Measurements from ENCODE around the gene MGMT. TPM values are rescaled to one million over a fixed set of nuclear protein-coding genes. Genes with fewer than 3 reads are reported as not detected.

Gene MGMT
- total RNA-seq, 1 experiment from 2014 or later: 11.5 TPM

DNA sequence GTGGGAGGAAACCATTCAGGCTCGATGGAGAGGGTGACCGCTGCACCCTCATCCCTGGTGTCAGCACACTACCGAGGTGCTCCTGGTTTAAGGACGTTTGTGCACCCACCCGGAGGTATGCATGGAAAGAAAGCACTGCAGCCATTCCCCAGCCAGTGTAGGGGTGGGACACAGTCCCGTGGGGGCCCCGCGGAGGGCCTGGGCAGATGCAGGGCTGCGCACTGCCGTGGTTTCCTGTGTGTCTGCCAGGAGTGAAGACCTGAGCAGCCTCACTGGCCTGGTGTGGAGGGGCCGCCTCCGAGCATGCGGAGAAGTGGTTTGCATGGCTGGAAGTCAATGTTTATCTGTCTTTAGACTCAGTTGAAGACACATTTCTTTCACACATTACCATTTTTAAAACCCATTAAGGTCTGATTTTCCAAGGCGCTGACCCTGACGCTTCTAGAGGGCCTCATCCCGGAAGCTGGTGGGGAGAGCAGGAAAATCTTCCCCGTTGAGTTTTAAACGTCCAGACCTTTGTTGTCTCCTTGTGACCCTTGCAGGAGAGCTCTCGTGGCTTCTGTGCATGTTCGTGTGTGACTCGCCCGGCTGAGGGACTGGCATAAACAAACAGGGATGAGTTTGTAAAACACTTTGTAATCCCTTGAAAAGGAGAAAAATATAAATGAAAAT lies 188.1 kb downstream of the MGMT start:
- ChIA-PET CTCF (no interaction called here), POLR2A (no interaction called here), RAD21 (ENCODE audit: low non-redundant PET in 1 of 2, low total read pairs in 2 of 2, uncharacterized antibody in 2 of 2, unreplicated experiment in 2 of 2) (no interaction called here)
- no peaks in the 10 kb centered on the region for H3K9me3 ChIP-seq (ENCODE audit: control insufficient read depth in 1 of 2, insufficient read depth in 1 of 2, low read depth in 1 of 2, low read length in 2 of 2)
- no peaks in the 10 kb centered on the region for H3K79me2 ChIP-seq (ENCODE audit: insufficient read depth, low read length)
- no peak overlapping the region for H3K9ac ChIP-seq (ENCODE audit: low read length)
- H3K36me3 ChIP-seq (ENCODE audit: control insufficient read depth in 1 of 2, insufficient read depth in 2 of 2, low read length in 2 of 2): no peaks in the 10 kb centered on the region
- no peak overlapping the region for H3K4me2 ChIP-seq (ENCODE audit: low read length)
- no peaks in the 10 kb centered on the region for H3K27me3 ChIP-seq (ENCODE audit: insufficient read depth, low read length)
- ATAC-seq (no peak), DNase-seq (ENCODE audit: low read depth, low spot score) (no peak)
- no peak overlapping the region for H3K27ac ChIP-seq (ENCODE audit: low read depth, low read length)
- TF ChIP-seq TCF7L2 (IDR thresholded peaks at IDR 0.05; ENCODE audit: borderline replicate concordance, extremely low read depth, insufficient read depth, insufficient read length): no peak
- TF ChIP-seq ZNF274 (IDR thresholded peaks at IDR 0.05; ENCODE audit: low read depth, low read length): no peak
- no peak for TF ChIP-seq JUND (IDR thresholded peaks at IDR 0.05)
- no peak for TF ChIP-seq FOSL1 (IDR thresholded peaks at IDR 0.05; ENCODE audit: low read depth)
- TF ChIP-seq, protein P1, sequence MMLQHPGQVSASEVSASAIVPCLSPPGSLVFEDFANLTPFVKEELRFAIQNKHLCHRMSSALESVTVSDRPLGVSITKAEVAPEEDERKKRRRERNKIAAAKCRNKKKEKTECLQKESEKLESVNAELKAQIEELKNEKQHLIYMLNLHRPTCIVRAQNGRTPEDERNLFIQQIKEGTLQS (IDR thresholded peaks at IDR 0.05): no peak
- TF ChIP-seq RAD21 (IDR thresholded peaks at IDR 0.05; ENCODE audit: low read depth): no peak
- TF ChIP-seq SIN3A (IDR thresholded peaks at IDR 0.05; ENCODE audit: low read depth): no peak
- no peak for TF ChIP-seq CBX3 (IDR thresholded peaks at IDR 0.05; ENCODE audit: low read depth)
- TF ChIP-seq, protein P2, sequence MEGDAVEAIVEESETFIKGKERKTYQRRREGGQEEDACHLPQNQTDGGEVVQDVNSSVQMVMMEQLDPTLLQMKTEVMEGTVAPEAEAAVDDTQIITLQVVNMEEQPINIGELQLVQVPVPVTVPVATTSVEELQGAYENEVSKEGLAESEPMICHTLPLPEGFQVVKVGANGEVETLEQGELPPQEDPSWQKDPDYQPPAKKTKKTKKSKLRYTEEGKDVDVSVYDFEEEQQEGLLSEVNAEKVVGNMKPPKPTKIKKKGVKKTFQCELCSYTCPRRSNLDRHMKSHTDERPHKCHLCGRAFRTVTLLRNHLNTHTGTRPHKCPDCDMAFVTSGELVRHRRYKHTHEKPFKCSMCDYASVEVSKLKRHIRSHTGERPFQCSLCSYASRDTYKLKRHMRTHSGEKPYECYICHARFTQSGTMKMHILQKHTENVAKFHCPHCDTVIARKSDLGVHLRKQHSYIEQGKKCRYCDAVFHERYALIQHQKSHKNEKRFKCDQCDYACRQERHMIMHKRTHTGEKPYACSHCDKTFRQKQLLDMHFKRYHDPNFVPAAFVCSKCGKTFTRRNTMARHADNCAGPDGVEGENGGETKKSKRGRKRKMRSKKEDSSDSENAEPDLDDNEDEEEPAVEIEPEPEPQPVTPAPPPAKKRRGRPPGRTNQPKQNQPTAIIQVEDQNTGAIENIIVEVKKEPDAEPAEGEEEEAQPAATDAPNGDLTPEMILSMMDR (IDR thresholded peaks at IDR 0.05 in 2 of 3, conservative IDR thresholded peaks at IDR 0.05 in 1 of 3; ENCODE audit: borderline replicate concordance in 1 of 3, insufficient read depth in 1 of 3, low read depth in 2 of 3, low read length in 2 of 3): no peak
- no peak for TF ChIP-seq EZH2phosphoT487 (IDR thresholded peaks at IDR 0.05; ENCODE audit: borderline replicate concordance)
- TF ChIP-seq, protein P3, sequence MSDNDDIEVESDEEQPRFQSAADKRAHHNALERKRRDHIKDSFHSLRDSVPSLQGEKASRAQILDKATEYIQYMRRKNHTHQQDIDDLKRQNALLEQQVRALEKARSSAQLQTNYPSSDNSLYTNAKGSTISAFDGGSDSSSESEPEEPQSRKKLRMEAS (IDR thresholded peaks at IDR 0.05): no peak
- TF ChIP-seq SP1 (IDR thresholded peaks at IDR 0.05; ENCODE audit: low read depth): no peak
- TF ChIP-seq EZH2 (IDR thresholded peaks at IDR 0.05): no peak
- H2AFZ ChIP-seq (ENCODE audit: low read depth, low read length, poor library complexity, severe bottlenecking): no peak overlapping the region
- no peaks in the 10 kb centered on the region for H3K9me2 ChIP-seq (ENCODE audit: insufficient read depth)
- BruUV-seq (replicated peaks): no TSS peak
- H3K4me3 ChIP-seq (replicated peaks in 1 of 2; ENCODE audit: low read depth in 1 of 2, low read length in 2 of 2): no peak overlapping the region
- intact Hi-C loops (cut with micrococcal nuclease): no loop called here
- no peaks in the 10 kb centered on the region for H3K4me1 ChIP-seq (ENCODE audit: control insufficient read depth in 1 of 2, insufficient read depth in 2 of 2, low read length in 2 of 2)
- H4K20me1 ChIP-seq (ENCODE audit: insufficient read depth): no peaks in the 10 kb centered on the region
